Hematopoietic multipotent progenitor cell treated with erythropoietin and hydrocortisone succinate and interleukin-3 and kit ligand, for 15 days (in vitro differentiated cells): ENCODE results near the gene C16orf86.

Experiments used
- DNase-seq: peaks from one replicate; pipeline ENCODE4 v3.0.0-alpha.2; 2015; ENCODE audit warnings: low spot score

The C16orf86 gene

GRCh38 chr16:67666559-67667452 is at the start of gene C16orf86, which contains the start of gene ENKD1:
TSS of gene C16orf86 (plus strand) at chr16:67666814. CDS start at chr16:67666971, 157 bp downstream.
TSS of gene ENKD1 (minus strand) at chr16:67666750. CDS start at chr16:67666442, 308 bp downstream.
- peak; percentile 76 for DNase-seq

- no peak for DNase-seq
Observed at GRCh38 chr16:67628216-67628615, 38.4 kb upstream of the C16orf86 start.

- no peak for DNase-seq
Observed at GRCh38 chr16:67632415-67633172, 34.0 kb upstream of the C16orf86 start.

- no peak for DNase-seq
Observed at GRCh38 chr16:67636713-67637112, 29.9 kb upstream of the C16orf86 start.

GRCh38 chr16:67637625-67638024 is 29.0 kb upstream of the C16orf86 start:
- no peak for DNase-seq

GRCh38 chr16:67641779-67642708 is 24.6 kb upstream of the C16orf86 start:
- no peak for DNase-seq

GRCh38 chr16:67644038-67644437 is 22.6 kb upstream of the C16orf86 start:
- no peak for DNase-seq

GRCh38 chr16:67645397-67646121 is 21.1 kb upstream of the C16orf86 start:
- no peak for DNase-seq

GRCh38 chr16:67647111-67647651 is 19.4 kb upstream of the C16orf86 start:
- DNase-seq = no peak

GRCh38 chr16:67647681-67648080 is 18.9 kb upstream of the C16orf86 start:
- DNase-seq = no peak

- DNase-seq = no peak
Observed at GRCh38 chr16:67648088-67648763, 18.4 kb upstream of the C16orf86 start.

- no peak for DNase-seq
Observed at GRCh38 chr16:67648764-67649407, 17.7 kb upstream of the C16orf86 start.

- no peak for DNase-seq
Observed at GRCh38 chr16:67649494-67649931, 17.1 kb upstream of the C16orf86 start.

GRCh38 chr16:67650023-67650422 is 16.6 kb upstream of the C16orf86 start:
- DNase-seq = no peak

- no peak for DNase-seq
Observed at GRCh38 chr16:67651039-67651438, 15.6 kb upstream of the C16orf86 start.

GRCh38 chr16:67651847-67652246 is 14.8 kb upstream of the C16orf86 start:
- no peak for DNase-seq

- no peak for DNase-seq
Observed at GRCh38 chr16:67652578-67653127, 14.0 kb upstream of the C16orf86 start.

- DNase-seq = no peak
Observed at GRCh38 chr16:67653128-67653788, 13.4 kb upstream of the C16orf86 start.
